Upper lobe of left lung (tissue), 4 donors: ENCODE data around the gene SNX32.
"Not testable (repeated sequence)": the region's sequence is repeated elsewhere in the genome, so short reads cannot be mapped to it uniquely, and the experiment has no call there.

ENCODE experiments used
- CTCF ChIP-seq, 6 experiments: fragments of 450-650 bp in 4 of 6; fragments of 200-600 bp in 2 of 6; sonication (generic) in 2 of 6; IDR thresholded peaks; one replicate each; pipeline ENCODE4 v1.5.1; 2016 to 2019; ENCODE audit warnings: antibody characterized with exemption in 6 of 6
- EP300 ChIP-seq, 4 donors: sonication (generic); formaldehyde crosslinking; IDR thresholded peaks; one replicate each; pipeline ENCODE4 v1.5.1; 2017; ENCODE audit warnings: antibody characterized with exemption in 4 of 4, control low read depth in 2 of 4
- POLR2A ChIP-seq, 4 donors: fragments of 450-650 bp; IDR thresholded peaks; one replicate each; pipeline ENCODE4 v1.5.1; 2016 to 2017; ENCODE audit warnings: antibody characterized with exemption in 4 of 4, mild to moderate bottlenecking in 2 of 4
- POLR2AphosphoS5 ChIP-seq, 2 donors: sonication (generic); formaldehyde crosslinking; IDR thresholded peaks; one replicate each; pipeline ENCODE4 v1.5.1; 2017; ENCODE audit warnings: antibody characterized with exemption in 2 of 2

- not testable (repeated sequence) for TF ChIP-seq POLR2A, POLR2AphosphoS5, CTCF, EP300 (IDR thresholded peaks at IDR 0.05)
Measured at GRCh38 chr11:65848693-65849092, 14.9 kb downstream of the SNX32 start.
